DND-41 (cell line): ENCODE results near the gene COL4A5.

Source experiments
- CTCF ChIP-seq: IDR thresholded peaks from 2 replicates; pipeline ENCODE4 v1.5.1; 2012; ENCODE audit warnings: borderline replicate concordance, low read length, moderate library complexity, mild to moderate bottlenecking; ENCODE audit not compliant: poor library complexity, severe bottlenecking; ENCODE audit errors: extremely low read depth
- EZH2 ChIP-seq: IDR thresholded peaks from 3 replicates; pipeline ENCODE4 v1.6.1; 2012; ENCODE audit warnings: borderline replicate concordance, low read depth, mild to moderate bottlenecking, moderate library complexity, low read length, inconsistent platforms; ENCODE audit not compliant: severe bottlenecking

GRCh38 chrX:108464604-108465003 lies 25.0 kb downstream of the COL4A5 start:
- no peak for TF ChIP-seq EZH2
- no peak for TF ChIP-seq CTCF
